Kidney capillary endothelial cell (primary cell): Measurements from ENCODE around the gene IGFLR1.

Source experiments
- DNase-seq: peaks from one replicate; pipeline ENCODE4 v3.0.0-alpha.2; 2018; ENCODE audit warnings: low spot score

The IGFLR1 gene

DNA sequence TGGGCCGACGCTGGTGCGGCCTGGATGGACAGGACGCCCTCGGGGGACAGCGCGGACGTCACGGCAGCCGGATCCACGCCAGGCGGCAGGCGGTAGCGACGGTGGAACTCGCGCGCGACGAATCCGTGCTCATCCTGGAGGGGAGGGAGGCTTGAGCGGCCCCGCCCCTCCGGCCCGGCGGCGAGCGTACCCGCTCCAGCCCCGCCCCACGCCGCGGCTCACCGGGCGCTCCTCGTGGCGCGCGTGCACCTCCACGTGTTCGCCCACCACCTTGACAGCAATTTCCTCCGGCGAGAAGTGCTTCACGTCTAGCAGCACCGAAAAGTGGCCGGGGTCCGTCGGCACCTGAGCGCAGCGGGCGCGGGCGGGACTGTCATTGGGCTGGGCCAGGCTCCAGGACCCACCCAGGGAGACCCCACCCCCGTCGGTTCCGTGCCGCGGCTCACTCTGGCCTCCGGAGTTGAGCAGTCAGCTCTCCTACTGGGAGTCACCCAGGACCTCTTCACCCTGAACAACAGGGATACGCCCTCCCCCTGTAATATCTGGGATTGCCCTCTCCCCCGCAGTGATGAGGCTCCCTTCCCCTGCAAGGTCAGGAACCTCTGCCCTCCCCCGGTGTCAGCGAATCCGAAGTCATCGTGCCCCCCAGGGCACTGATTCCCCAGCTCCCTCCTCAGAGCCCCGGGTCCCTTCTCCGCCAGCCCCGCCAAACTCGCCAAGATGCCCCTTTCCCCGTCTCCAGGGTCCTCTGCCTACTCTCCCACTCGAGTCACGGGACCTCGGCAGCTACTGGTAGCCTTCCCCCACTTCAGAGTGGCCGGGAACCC, 13.5 kb upstream of the IGFLR1 start:
- no peak for DNase-seq

- DNase-seq = no peak
Measured at GRCh38 chr19:35755131-35755549, 12.9 kb upstream of the IGFLR1 start.

DNA sequence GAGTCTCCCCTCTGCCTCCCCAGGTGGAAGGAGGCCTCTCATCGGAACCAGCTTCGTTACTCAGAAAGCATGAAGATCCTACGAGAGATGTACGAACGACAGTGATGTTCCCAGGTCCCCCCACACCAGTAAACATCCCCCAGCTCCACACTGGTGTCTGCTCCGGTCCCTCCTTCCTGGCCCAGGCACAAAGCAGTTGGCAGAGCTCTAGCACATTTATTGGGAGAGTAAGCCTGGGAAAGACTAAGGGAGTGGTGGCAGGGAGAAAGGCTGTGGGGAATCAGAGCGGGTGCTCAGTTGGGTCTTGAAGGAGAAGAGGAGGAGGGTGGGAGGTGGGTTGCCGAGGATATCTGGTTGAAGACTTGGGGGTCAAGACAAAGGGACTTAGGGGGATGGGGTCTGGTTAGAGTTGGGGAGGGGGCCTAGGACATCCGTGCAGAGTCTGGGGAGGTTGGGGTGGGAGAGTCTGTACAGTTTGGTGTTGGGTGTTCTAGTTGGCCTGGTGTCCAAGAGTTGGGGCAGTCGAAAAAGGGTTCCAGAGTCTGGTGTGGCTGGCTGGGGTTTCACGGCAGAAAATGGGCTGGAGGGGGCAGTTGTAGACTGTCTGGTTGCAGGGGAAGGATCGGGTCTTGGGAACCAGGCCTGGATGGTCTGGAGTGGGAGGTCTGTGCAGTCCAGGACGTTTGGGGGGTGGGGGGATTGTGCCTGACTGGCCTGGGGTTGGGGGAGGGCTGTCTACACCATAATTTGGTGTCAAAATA, 12.3 kb upstream of the IGFLR1 start:
- DNase-seq = no peak

- no peak for DNase-seq
Measured at GRCh38 chr19:35753634-35754369, 11.6 kb upstream of the IGFLR1 start.

- DNase-seq = no peak
Measured at GRCh38 chr19:35752746-35753350, 10.6 kb upstream of the IGFLR1 start.

DNA sequence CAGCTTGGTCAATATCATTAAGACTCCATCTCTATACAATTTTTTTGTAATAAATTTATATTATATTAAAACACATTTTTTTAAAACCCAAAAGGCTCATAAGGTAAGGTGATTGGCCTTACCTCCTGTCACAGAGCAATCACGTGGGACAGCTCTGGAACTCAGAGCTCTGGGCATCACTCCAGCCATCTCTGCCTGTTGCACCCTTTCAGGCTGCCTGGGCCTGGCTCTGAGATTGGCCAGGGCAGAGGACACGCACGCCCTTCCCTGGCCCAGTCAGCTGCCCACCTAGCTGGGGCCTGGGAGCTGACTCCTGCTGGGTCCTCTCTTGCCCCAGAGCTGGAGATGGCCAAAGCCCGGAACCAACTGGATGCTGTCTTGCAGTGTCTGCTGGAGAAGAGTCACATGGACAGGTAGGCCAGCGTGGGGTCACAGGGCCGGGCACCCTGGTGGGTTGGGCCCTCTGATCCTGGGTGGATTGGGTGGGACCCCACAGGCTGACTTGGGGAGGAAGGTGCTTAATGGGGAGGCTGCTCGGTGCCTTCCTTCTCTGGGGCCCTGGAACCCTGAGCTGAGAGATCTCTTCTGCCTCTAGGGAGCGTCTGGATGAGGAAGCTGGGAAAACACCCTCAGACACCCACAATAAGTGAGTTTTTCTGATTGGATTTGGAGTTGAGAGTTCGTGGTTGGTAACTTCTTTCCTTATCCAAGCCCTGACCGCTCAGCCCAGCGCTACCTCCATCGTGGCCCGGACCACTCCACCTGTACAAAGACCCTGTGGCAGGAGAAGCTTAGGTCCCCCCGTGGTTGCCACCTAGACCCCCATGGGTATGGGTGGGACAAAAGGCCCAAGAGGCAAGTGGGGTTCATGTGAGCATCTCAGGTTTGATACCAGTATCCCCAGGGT, 9.8 kb upstream of the IGFLR1 start:
- DNase-seq = no peak

GRCh38 chr19:35750167-35750566, 7.9 kb upstream of the IGFLR1 start:
- no peak for DNase-seq

DNA sequence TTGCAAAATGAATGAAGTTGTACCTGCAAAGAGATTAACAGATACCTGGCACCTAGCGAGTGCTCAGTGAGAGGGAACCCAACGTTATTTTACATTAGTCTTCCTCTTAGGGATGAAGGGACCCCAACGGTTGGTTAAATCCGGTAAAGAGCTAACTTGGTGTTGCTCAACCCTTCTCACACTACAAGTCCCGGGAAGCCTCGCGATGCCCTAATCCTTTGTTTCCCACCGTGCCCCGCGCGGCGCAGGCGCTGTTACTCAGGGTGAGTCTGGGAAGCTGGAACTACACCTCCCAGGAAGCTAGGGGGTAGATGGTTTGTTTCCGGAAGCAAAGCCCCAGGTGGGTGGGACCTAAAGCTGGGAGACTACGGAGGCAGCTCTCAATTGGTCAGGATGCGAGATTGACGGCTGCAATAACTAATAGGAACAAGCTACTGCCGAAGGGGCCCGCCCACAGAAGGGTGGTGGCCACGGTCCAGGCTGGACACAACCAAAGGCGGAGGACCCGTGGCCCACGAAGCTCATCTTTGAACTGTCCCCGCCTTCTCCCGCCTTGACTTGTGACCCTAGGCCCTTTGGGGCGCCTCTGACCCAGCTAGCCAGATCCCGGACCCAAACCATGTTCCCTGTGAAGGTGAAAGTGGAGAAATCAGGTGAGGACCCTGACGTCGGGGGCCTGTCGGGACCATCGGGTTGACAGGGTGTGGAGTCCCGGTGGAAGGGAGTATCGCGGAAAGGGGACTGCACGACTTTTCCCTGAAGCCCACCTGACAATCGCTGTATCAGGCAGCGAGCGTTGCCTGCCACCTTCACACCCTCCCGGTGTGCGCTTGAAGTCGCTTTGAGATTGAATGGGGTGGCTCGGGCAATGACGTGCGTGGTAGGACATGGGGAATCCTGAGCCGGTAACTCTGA, 6.1 kb upstream of the IGFLR1 start, which contains the start of gene LIN37:
TSS of gene LIN37 (plus strand) at position 471 of the 915 bp plus-strand sequence. CDS start at position 620, 149 bp downstream.
- DNase-seq = peak; percentile 97

DNA sequence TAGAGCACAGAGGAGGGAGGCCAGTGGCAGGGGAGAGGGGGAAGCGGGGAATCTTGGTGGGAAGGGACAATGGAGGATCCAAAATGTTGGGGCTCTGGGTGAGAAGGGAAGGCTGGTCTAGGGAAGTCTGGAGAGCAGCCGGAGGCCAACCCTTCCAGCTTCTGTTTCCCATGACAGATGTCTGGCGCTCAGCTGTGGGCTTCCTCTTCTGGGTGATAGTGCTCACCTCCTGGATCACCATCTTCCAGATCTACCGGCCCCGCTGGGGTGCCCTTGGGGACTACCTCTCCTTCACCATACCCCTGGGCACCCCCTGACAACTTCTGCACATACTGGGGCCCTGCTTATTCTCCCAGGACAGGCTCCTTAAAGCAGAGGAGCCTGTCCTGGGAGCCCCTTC, 4.3 kb upstream of the IGFLR1 start:
- no peak for DNase-seq

DNA sequence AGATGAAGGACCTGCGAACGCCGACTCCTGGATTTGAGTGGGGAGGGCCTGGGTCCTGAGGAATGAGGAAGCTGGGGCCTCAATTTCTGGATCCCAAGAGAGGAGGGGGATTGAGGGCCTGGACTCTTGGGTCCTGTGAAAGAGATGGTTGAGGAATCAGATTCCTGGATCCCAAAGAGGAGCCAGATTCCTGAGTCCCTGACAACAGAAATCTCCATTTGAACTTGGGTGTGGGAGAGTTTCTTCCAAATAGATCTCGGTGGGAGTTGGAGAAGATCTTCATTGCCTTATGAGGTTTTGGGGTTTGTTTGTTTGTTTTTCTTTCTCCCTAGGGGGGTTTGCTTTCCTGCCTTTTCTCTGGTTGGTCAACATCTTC, 3.8 kb upstream of the IGFLR1 start:
- no peak for DNase-seq

DNA sequence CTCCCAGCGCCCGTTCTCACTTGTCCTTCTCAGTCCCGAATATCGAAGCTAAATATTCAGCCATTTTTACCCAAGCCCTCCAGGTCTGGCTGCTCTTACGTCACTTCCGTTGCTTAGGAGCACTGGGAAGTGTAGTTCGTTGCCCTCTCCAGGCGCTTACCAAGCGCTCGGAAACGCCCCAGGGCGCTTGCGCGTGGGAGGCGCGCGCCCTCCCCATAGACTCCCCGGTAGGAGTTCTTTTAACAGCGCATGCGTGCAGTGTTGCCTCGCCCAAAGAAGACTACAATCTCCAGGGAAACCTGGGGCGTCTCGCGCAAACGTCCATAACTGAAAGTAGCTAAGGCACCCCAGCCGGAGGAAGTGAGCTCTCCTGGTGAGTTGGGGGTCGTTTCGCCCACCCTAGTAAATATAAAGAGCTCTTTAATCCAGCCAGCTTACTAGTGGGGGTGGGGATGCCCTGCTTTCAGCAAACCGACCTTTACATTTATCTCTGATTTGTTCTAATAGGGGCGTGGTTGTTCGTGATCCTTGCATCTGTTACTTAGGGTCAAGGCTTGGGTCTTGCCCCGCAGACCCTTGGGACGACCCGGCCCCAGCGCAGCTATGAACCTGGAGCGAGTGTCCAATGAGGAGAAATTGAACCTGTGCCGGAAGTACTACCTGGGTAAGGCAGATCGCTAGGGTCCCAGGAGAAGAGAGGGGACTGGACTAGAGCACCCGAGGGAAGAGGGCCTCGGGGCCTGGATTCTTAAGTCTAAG, 3.3 kb upstream of the IGFLR1 start, which contains the start of the genes PSENEN and U2AF1L4:
TSS of gene PSENEN (plus strand) at position 324 of the 759 bp plus-strand sequence. CDS start at position 604, 280 bp downstream.
TSS of gene U2AF1L4 (minus strand) at position 91 of the 759 bp plus-strand sequence. CDS start at position 64, 27 bp downstream.
- peak; percentile 99 for DNase-seq

DNA sequence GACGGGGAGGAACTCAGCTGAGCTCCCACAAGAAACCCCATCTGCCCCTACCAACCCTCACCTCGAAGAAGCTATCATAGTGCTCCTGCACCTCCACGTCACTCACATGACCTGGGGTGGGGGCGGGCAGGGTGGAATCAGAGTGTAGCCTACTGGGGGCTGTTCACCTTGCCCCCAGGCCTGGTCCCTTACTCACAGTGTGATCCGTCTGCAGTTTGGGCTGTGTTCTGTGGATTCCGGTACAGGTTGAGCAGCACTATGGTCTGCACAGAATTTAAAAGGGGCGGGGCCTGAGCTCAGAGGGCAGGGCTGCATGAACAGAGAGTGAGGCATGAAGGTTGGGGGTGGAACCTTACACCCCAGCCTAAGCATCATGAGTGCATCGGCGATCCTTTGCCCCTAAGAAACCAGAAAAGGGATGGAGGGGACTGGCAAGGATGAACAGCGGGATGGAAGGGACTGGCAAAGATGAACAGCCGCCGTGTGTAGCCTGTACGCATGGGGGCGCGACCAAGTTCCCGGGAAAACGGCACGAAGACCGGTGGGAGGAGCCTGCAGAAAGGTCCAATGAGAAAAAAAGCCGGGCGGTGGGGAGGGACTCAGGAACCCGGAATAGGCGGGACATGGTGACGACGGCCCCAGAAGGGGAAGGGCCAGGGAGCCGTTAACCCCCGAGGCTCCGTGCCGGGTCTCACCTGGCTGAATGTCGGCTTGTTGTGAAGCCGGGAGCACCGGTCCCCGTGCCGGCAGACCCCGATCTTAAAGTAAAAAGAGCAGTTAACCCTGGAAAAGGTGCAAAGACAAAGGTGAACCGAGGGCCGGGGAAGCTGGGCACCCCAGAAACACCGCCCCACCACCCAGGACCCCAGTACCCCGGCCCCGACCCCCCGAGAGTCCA, 2.4 kb upstream of the IGFLR1 start:
- peak; percentile 95 for DNase-seq

- DNase-seq = no peak
Measured at GRCh38 chr19:35743640-35744429, 1.6 kb upstream of the IGFLR1 start.

DNA sequence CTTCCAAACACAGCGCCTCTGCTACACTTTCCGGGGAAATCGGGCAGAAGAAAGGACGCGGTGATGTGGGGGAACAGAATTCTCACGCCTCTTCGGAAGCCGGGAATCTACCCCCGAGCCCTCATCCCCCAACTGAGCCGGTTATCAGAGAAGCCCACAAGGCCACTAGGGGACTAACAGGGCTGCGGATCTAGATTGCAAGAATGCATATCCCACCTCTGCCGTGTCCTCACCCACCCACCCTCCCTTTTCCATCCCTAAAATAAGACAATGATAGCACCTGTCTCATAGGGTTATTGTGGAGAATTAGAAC, 1.1 kb downstream of the IGFLR1 start:
- DNase-seq = no peak

GRCh38 chr19:35740423-35741202, 1.6 kb downstream of the IGFLR1 start:
- DNase-seq = peak; percentile 93

- DNase-seq = no peak
Measured at GRCh38 chr19:35740108-35740422, 2.2 kb downstream of the IGFLR1 start.
